Neuronal stem cell (in vitro differentiated cells): Measurements from ENCODE around the gene SMTN.

Experiments
- DNase-seq: peaks from one replicate; pipeline ENCODE4 v3.0.0-alpha.2; 2013; ENCODE audit warnings: low spot score
- H2AFZ ChIP-seq: one replicate; pipeline ENCODE4 v1.6.1; 2013; ENCODE audit warnings: mild to moderate bottlenecking, low read length, inconsistent platforms
- H2AK5ac ChIP-seq: 2 replicates; pipeline ENCODE4 v1.6.1; 2013; ENCODE audit warnings: low read depth, mild to moderate bottlenecking, inconsistent platforms, low read length, moderate library complexity, mixed read lengths
- H2BK120ac ChIP-seq: 2 replicates; pipeline ENCODE4 v1.6.1; 2013; ENCODE audit warnings: low read depth, mild to moderate bottlenecking, inconsistent platforms, low read length, moderate library complexity, mixed read lengths
- H2BK12ac ChIP-seq: one replicate; pipeline ENCODE4 v1.6.1; 2013; ENCODE audit warnings: low read length, inconsistent platforms
- H2BK15ac ChIP-seq: 2 replicates; pipeline ENCODE4 v1.6.1; 2013; ENCODE audit warnings: mild to moderate bottlenecking, low read length, inconsistent platforms, mixed read lengths
- H2BK5ac ChIP-seq: one replicate; pipeline ENCODE4 v1.6.1; 2013; ENCODE audit warnings: inconsistent platforms, mild to moderate bottlenecking, low read length, moderate library complexity
- H3K14ac ChIP-seq: one replicate; pipeline ENCODE4 v1.6.1; 2013; ENCODE audit warnings: low read length, inconsistent platforms
- H3K18ac ChIP-seq: 2 replicates; pipeline ENCODE4 v1.6.1; 2013; ENCODE audit warnings: low read length, inconsistent platforms
- H3K23ac ChIP-seq: 2 replicates; pipeline ENCODE4 v1.6.1; 2013; ENCODE audit warnings: low read depth, mild to moderate bottlenecking, mixed read lengths, low read length, inconsistent platforms; ENCODE audit not compliant: poor library complexity
- H3K27ac ChIP-seq: replicated peaks from 3 replicates; pipeline ENCODE4 v1.5.1; 2013; ENCODE audit warnings: low read length, inconsistent platforms
- H3K27me3 ChIP-seq, 3 experiments: 2 replicates each; pipeline ENCODE4 v1.6.1; 2013; ENCODE audit warnings: low read length in 3 of 3, mild to moderate bottlenecking in 2 of 3, inconsistent platforms in 1 of 3, low read depth in 1 of 3, mixed read lengths in 1 of 3, moderate library complexity in 1 of 3; ENCODE audit not compliant: control insufficient read depth in 3 of 3, insufficient read depth in 3 of 3
- H3K36me3 ChIP-seq, 2 donors: replicated peaks in 1 of 2; 2 replicates each; pipeline ENCODE4 v1.6.1; 2013; ENCODE audit warnings: low read length in 2 of 2; ENCODE audit not compliant: control insufficient read depth in 2 of 2, insufficient read depth in 2 of 2
- H3K4ac ChIP-seq: 2 replicates; pipeline ENCODE4 v1.6.1; 2013; ENCODE audit warnings: inconsistent platforms, mild to moderate bottlenecking, low read length, moderate library complexity
- H3K4me1 ChIP-seq, 2 donors: 1 replicate in 1 of 2; 2 replicates in 1 of 2; pipeline ENCODE4 v1.6.1; 2013; ENCODE audit warnings: low read length in 2 of 2, low read depth in 1 of 2; ENCODE audit not compliant: control insufficient read depth in 2 of 2, insufficient read depth in 1 of 2
- H3K4me2 ChIP-seq: one replicate; pipeline ENCODE4 v1.6.1; 2013; ENCODE audit warnings: mild to moderate bottlenecking, low read length, inconsistent platforms; ENCODE audit not compliant: insufficient read depth, poor library complexity, severe bottlenecking
- H3K4me3 ChIP-seq, 2 donors: 2 replicates each; pipeline ENCODE4 v1.5.1; 2013; ENCODE audit warnings: low read length in 2 of 2, mild to moderate bottlenecking in 2 of 2, inconsistent platforms in 1 of 2, moderate library complexity in 1 of 2
- H3K79me1 ChIP-seq: one replicate; pipeline ENCODE4 v1.6.1; 2013; ENCODE audit warnings: low read depth, mild to moderate bottlenecking, inconsistent platforms, low read length, moderate library complexity
- H3K9ac ChIP-seq: one replicate; pipeline ENCODE4 v1.6.1; 2013; ENCODE audit warnings: mild to moderate bottlenecking, low read depth, low read length, inconsistent platforms; ENCODE audit not compliant: poor library complexity
- H3K9me3 ChIP-seq, 2 donors: replicated peaks in 1 of 2; 2 replicates each; pipeline versions ENCODE3 to v1.6.1; 2013; ENCODE audit warnings: low read length in 2 of 2, mild to moderate bottlenecking in 2 of 2, inconsistent platforms in 1 of 2, low read depth in 1 of 2, mixed read lengths in 1 of 2, moderate library complexity in 1 of 2; ENCODE audit not compliant: control insufficient read depth in 2 of 2, insufficient read depth in 1 of 2
- H4K8ac ChIP-seq: one replicate; pipeline ENCODE4 v1.6.1; 2013; ENCODE audit warnings: low read depth, mild to moderate bottlenecking, inconsistent platforms, low read length, moderate library complexity
- H4K91ac ChIP-seq: one replicate; pipeline ENCODE4 v1.6.1; 2013; ENCODE audit warnings: low read length, low read depth, mild to moderate bottlenecking, inconsistent platforms; ENCODE audit not compliant: poor library complexity
- WGBS, 2 donors: extraction: QIAGEN DNeasy Blood & Tissue Kit; methylation state at CpG; one replicate each; pipeline ENCODE4 v1.1.7; 2013; ENCODE audit warnings: missing lambda C conversion rate in 2 of 2, mixed read lengths in 1 of 2; ENCODE audit not compliant: insufficient read length in 2 of 2, insufficient replicate concordance in 1 of 2; ENCODE audit errors: extremely low coverage in 2 of 2; 5-methylcytosine and 5-hydroxymethylcytosine counted together

Gene SMTN

GRCh38 chr22:31125521-31126117 lies 44.5 kb downstream of the SMTN start:
- no peak overlapping the region for H3K14ac ChIP-seq
- H3K4ac ChIP-seq = no peak overlapping the region
- H3K18ac ChIP-seq = no peak overlapping the region
- H3K36me3 ChIP-seq = no peaks in the 10 kb centered on the region
- H2BK15ac ChIP-seq = no peak overlapping the region
- no peak for DNase-seq
- no peak overlapping the region for H2BK12ac ChIP-seq
- H3K9ac ChIP-seq = no peak overlapping the region
- peaks cover 0 to 13% (median 0%) of the 10 kb centered on the region in 3 experiments for H3K27me3 ChIP-seq
- H4K91ac ChIP-seq = no peak overlapping the region
- no peak overlapping the region for H3K23ac ChIP-seq
- H3K4me2 ChIP-seq = no peak overlapping the region
- no peak overlapping the region for H2AK5ac ChIP-seq
- H2BK120ac ChIP-seq = no peak overlapping the region
- peaks cover 2% of the 10 kb centered on the region for H3K79me1 ChIP-seq
- no peak overlapping the region for H3K4me3 ChIP-seq
- H3K9me3 ChIP-seq = no peaks in the 10 kb centered on the region
- H3K27ac ChIP-seq = no peak overlapping the region
- H3K4me1 ChIP-seq = peaks cover 0 to 10% of the 10 kb centered on the region in 2 donors
- no peak overlapping the region for H2BK5ac ChIP-seq
- WGBS, 2 donors = no CpG with 5 or more reads among the region's 12 CpGs
- H2AFZ ChIP-seq = no peak overlapping the region
- no peak overlapping the region for H4K8ac ChIP-seq

GRCh38 chr22:31126128-31126868 lies 45.2 kb downstream of the SMTN start:
- Histone ChIP-seq H3K27ac (no peak overlapping the region), H3K79me1 (peaks cover 2% of the 10 kb centered on the region), H2BK12ac (no peak overlapping the region), H3K4me2 (no peak overlapping the region), H2AK5ac (peak overlapping the region; percentile 11), H3K27me3 (peaks cover 0 to 10% (median 0%) of the 10 kb centered on the region in 3 experiments), H3K4me1 (peaks cover 0 to 10% of the 10 kb centered on the region in 2 donors), H3K9me3 (no peaks in the 10 kb centered on the region), H3K36me3 (no peaks in the 10 kb centered on the region), H4K8ac (no peak overlapping the region), H4K91ac (no peak overlapping the region), H2BK5ac (no peak overlapping the region), H3K18ac (peak overlapping the region; percentile 77), H3K4ac (peak overlapping the region; percentile 30), H2BK120ac (no peak overlapping the region), H3K14ac (no peak overlapping the region), H2AFZ (no peak overlapping the region), H3K23ac (peak overlapping the region; percentile 37), H3K9ac (no peak overlapping the region), H2BK15ac (peak overlapping the region; percentile 37), H3K4me3 (no peak overlapping the region)
- DNase-seq = no peak
- no CpG with 5 or more reads among the region's 22 CpGs for WGBS, 2 donors

GRCh38 chr22:31126869-31127175 lies 45.7 kb downstream of the SMTN start:
- H2BK15ac ChIP-seq = peak overlapping the region; percentile 37
- no peak overlapping the region for H3K23ac ChIP-seq
- H2AK5ac ChIP-seq = peak overlapping the region; percentile 11
- H3K14ac ChIP-seq = no peak overlapping the region
- no peak overlapping the region for H2BK5ac ChIP-seq
- no peak overlapping the region for H3K18ac ChIP-seq
- H4K8ac ChIP-seq = no peak overlapping the region
- H3K27me3 ChIP-seq = peaks cover 0 to 5% (median 0%) of the 10 kb centered on the region in 3 experiments
- no peak for DNase-seq
- H3K4me1 ChIP-seq = peaks cover 0 to 10% of the 10 kb centered on the region in 2 donors
- H3K27ac ChIP-seq = no peak overlapping the region
- no peak overlapping the region for H4K91ac ChIP-seq
- WGBS, 2 donors = no CpG with 5 or more reads among the region's 13 CpGs
- H3K36me3 ChIP-seq = no peaks in the 10 kb centered on the region
- H3K4ac ChIP-seq = no peak overlapping the region
- no peaks in the 10 kb centered on the region for H3K9me3 ChIP-seq
- no peak overlapping the region for H3K4me3 ChIP-seq
- peak overlapping the region; percentile 27 for H3K9ac ChIP-seq
- H3K4me2 ChIP-seq = no peak overlapping the region
- H2BK12ac ChIP-seq = no peak overlapping the region
- peaks cover 2% of the 10 kb centered on the region for H3K79me1 ChIP-seq
- H2BK120ac ChIP-seq = no peak overlapping the region
- no peak overlapping the region for H2AFZ ChIP-seq

- Histone ChIP-seq H3K36me3 (no peaks in the 10 kb centered on the region), H2BK15ac (peak overlapping the region; percentile 37), H2BK12ac (no peak overlapping the region), H3K4me2 (no peak overlapping the region), H3K14ac (no peak overlapping the region), H4K91ac (no peak overlapping the region), H4K8ac (no peak overlapping the region), H3K9me3 (no peaks in the 10 kb centered on the region), H3K27ac (no peak overlapping the region), H3K4me1 (peaks cover 0 to 10% of the 10 kb centered on the region in 2 donors), H3K4ac (no peak overlapping the region), H2AK5ac (no peak overlapping the region), H3K9ac (no peak overlapping the region), H3K18ac (peak overlapping the region; percentile 5), H2BK5ac (no peak overlapping the region), H2AFZ (no peak overlapping the region), H3K4me3 (no peak overlapping the region), H3K23ac (no peak overlapping the region), H3K27me3 (peaks cover 0 to 4% (median 0%) of the 10 kb centered on the region in 3 experiments), H3K79me1 (peaks cover 2% of the 10 kb centered on the region), H2BK120ac (no peak overlapping the region)
- WGBS, 2 donors = no CpG with 5 or more reads among the region's 19 CpGs
- DNase-seq = no peak
Measured at GRCh38 chr22:31127181-31127772, 46.2 kb downstream of the SMTN start.
